CD4-positive, alpha-beta T cell treated with Interleukin-4 for 1 hour (primary cell): ENCODE measurements around the gene HIRIP3.
"Not testable (repeated sequence)": the region's sequence is repeated elsewhere in the genome, so short reads cannot be mapped to it uniquely, and the experiment has no call there.

Experiments used
- DNase-seq, 2 donors: peaks; one replicate each; pipeline ENCODE4 v3.0.0-alpha.2; 2020 to 2022

The HIRIP3 gene

DNA sequence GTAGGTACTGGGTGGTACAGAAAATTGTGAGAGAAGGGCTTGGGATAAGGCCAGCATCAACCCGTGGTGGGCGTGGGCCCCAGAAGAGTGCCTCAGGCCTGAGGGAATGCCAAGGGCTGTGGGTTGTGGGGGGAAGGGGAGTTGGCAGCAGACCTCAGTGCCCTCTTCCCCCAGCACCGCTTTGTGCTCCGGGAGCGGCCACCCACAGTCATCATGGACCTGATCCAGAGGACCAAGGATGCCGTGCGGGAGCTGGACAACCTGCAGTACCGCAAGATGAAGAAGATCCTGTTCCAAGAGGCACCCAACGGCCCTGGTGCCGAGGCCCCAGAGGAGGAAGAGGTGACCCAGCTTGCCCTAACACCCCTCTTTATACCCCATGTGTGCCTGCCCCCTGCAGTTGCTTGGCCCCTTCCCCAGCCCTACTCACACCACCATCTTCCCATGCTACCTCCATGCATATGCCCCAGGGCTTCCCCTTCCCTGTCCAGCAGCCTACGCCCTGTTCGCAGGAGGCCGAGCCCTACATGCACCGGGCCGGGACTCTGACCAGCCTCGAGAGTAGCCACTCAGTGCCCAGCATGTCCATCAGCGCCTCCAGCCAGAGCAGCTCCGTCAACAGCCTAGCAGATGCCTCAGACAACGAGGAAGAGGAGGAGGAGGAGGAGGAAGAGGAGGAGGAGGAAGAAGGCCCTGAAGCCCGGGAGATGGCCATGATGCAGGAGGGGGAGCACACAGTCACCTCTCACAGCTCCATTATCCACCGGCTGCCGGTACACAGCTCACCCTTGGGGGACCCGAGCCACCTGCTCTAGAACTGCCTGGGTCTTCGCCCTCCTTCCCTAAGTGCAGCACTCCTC lies 12.6 kb downstream of the HIRIP3 start:
- DNase-seq, result no peak

DNA sequence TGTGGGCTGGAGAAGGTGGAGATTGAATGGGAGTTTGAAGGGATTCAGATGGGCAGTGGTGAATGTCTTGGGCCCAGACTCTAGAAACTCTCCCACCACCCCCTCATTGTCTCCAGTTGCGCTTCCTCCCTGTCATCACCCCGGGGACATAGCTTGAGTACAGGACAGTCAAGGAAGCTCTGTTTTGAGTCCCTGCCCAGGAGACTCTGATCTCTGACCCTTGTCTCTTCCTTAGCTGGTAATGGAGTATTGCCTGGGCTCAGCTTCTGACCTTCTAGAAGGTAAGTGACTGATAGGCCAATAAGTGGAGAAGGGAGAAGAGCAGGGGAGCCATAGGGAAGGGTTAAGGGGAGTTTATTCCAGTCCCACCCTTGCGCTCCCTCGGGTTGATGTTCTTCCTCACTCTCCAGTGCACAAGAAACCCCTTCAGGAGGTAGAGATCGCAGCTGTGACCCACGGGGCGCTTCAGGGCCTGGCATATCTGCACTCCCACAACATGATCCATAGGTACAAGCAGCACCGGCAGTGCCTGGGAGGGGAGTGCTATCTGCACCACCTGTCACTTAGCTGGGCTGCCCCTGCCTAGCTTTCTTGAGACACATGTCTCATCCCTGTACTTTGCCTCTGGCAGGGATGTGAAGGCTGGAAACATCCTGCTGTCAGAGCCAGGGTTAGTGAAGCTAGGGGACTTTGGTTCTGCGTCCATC lies 16.7 kb downstream of the HIRIP3 start:
- no peak for DNase-seq

DNA sequence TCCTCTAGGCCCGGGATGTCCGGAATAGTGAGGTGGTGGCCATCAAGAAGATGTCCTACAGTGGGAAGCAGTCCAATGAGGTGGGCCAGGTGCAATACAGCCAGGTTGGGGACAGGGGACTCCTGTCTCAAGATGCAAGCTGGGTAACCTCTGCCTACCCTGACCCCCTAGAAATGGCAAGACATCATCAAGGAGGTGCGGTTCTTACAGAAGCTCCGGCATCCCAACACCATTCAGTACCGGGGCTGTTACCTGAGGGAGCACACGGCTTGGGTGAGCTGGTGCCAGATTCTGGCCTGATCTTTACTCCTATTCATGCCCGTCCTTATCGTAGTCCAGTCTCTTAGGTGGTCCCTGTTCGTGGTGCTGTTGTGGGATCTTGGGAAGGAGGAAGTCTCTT lies 17.3 kb downstream of the HIRIP3 start:
- DNase-seq, result no peak

DNA sequence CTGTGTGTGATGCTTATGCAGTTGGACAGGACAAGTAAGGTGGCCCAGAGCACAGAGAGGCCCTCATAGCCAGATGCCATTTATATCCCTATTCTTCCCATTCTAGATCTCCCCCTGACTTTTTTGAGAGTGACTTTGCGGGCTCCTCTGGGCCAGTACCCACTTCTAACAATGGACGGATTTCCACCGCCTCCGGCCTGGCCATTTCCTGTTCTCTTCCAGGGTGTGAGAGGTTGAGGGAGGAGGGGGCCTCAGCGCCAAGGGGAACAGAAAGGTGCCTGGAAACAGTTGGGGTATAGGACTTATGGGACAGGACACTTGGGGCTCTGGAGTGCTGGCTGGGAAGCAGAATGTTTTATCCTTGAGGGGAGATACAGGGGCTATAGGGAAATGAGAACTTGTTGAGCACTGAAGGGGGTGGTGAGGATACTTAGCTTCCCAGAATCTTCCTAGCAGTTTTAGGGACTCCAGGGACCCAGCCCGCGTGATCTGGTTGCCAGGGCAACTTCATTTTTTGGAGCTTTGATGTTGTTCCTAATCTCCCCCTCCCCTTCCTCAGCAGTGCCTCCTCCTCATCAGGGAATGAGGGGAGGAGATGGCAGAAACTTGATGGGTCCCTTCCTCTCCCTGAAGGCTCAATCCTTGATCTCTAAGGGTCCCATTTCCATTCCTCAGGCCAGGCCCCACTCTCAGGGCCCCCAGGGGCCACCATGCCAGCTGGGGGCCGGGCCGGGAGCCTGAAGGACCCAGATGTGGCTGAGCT lies 18.2 kb downstream of the HIRIP3 start:
- no peak for DNase-seq

DNA sequence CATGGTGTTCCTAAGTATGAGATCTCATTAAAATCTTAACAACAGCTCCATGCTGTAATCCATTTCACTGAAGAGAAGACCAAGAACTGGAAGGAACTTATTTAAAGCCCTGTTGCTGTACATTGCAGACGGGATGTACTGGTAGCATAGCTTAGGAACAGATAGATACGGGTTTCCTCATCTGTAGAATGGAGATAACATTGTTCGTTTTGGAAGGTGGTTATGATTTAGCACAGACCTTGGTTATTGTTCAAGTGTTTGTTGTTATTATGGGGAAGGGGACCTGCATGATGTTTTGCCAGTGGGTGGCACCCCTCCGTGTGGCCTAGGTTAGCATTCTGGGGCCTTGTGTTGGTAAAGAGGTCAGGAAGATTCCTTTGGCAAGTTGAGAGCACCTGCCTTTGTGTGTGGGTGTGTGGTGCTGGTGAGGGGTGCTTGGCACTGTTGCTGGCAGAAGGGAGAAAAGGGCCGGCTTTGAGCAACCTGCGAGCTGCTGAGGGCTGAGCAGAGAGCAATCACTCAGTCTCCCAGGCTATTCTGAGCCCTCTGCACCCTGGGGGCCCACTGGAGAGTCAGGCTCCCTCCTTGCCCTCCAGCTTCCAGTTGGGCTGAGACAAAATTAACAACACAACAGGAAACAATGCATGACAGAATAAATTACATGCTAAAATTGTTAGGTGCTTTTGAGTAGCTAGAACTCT lies 19.5 kb downstream of the HIRIP3 start:
- DNase-seq, result no peak

DNA sequence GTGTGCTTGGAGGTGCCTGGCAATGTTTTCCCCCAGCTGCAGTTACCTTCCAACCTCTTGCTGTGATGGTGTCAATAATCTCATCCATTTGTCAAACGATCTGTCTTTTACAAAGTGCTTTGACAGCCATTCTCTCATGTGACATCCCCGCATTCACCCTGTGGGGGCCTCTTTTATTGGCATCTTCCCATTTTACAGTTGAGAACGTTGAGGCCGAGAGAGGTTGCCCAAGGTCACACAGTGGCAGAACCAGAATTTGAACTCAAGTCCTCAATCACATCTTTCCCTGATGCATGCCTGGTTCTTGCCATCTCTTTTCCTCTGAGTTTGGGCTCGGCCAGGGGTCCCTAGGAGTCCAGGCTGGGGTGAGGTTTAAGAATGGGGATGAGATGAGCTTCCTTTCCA lies 20.3 kb downstream of the HIRIP3 start:
- DNase-seq, result no peak

DNA sequence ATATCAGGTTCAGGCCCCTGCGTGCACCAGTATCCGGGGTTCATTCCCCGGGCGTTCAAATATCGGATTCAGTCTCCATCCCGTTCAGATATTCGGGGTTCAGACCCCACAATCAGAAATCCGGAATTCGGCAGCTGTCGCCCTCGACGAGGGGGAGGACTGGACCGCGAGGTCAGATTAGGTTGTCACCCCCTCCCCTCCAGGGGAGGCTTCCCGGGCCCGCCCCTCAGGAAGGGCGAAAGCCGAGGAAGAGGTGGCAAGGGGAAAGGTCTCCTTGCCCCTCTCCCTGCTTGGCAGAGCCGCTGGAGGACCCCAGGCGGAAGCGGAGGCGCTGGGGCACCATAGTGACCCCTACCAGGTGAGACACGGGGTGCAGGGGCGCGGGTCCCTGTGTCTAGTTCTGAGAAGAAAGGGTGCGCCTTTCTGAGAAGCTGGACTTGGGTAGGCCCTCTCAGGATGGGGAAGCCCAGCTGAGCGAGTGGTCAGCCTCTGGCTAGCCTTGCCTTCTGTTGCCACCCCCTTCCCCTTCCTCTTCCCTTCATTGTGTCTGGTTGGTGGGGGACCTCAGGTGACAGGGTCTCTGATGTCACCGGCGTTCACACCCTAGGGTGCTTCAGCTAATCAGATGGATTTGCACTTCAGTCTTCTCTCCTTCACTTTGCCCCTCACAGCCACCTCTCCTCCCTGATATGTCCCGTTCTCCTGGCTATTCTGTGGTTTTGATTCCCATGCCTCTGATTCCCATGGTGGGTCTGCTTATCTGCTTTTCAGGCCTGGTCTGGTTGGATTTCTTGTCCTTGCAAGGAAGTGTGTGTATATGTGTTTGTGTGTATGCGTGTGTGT lies 20.9 kb downstream of the HIRIP3 start:
- peak; percentile 34 to 36 for DNase-seq

DNA sequence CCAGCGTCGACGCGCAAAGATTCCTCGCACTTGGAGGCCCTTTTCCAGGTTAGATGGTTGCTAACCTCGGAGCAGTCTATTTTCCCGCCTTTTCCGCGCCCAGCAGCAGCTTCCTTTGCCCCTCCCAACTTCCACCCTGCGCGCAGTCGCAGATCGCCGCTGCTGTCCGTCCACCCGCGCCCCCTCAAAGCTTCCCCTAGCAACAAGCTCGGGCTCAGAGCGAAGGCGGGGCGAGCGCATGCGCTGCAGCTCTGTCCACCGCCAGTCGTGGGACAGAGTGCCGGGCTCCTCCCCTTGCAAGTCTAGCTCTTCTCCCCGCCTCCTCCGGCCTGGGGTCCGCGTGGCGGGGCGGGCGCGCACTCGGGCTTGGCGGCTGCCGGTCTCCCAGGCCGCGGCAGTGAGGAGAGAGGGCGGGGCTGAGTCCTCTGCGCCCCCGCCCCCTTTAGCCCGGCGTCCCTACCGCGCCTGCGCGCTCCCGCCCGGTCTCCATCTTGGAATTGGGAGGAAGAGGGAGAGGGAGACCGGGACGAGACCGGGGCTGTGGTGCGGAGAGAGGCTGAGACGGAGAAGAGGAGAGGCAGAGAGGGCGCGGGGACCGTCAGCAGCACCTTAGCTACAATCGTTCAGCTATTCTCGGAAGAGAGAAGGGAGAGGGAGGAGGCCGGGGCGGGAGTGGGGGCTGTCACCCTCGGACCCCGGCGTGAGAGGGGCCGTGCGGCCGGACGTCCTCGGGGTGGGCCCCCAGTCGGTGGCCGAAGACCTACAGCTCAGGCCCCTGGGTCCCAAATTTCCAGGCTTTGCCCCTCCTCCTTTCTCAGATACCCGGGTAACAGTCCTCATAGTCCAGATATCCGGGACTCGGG lies 21.8 kb downstream of the HIRIP3 start, which contains the start of gene TAOK2:
Gene TAOK2, plus strand, starts transcription at position 485 of the 863 bp plus-strand sequence. CDS start 3,905 bp downstream, outside the sequence.
- DNase-seq, result peak; percentile 98 to 99

DNA sequence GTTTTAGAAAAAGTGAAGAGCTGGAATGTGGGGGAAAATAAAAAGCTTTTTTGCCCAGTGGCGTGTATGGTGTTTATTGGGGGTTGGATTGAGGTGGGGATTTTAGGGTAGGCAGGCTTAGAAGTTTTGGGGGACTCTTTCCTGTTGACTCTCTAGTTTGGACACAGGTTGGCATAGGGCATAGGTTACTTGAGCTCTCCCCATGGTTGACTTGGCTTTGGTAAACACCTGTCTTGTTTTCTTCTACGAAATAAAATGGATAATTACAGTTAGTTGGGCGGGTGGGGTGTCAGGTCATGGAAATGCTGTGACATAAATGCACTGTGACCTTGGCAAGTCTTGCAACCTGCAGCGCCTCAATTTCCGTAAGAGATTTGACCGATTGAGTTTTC lies 22.4 kb downstream of the HIRIP3 start:
- DNase-seq, result no peak

DNA sequence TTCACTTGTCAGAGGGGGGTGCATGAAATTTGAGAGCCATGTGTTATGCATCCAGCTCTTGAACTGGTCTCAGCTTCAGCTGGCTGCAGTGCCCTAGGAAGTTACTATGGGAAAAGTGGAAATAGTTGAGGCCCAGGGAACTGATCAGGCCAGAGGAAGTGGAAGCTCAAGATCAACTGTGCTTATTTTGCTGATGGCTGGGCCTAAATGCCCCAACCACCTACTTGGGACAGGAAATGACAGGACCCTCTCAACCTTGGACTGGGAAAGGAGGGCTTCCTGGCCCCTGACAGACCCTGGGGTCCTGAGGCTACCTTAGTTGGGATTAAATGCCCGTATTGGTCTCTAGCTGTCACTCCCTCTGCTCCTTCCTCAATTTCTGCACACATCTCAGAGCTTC lies 22.9 kb downstream of the HIRIP3 start:
- no peak for DNase-seq

DNA sequence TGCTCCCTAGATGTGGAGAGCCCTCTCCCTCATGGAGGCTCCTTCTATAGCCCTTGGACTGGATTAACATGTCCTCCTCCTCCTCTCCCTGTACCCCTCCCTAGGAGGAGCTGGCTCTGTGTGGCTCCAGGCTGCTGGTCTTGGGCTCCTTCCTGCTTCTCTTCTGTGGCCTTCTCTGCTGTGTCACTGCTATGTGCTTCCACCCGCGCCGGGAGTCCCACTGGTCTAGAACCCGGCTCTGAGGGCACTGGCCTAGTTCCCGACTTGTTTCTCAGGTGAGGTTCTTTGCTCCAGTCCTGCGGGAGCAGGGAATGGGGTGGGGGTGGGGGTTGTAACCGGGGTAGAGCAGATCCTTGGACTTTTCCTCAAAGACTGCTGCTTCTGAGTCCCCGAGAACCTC lies 24.1 kb downstream of the HIRIP3 start:
- no peak for DNase-seq

DNA sequence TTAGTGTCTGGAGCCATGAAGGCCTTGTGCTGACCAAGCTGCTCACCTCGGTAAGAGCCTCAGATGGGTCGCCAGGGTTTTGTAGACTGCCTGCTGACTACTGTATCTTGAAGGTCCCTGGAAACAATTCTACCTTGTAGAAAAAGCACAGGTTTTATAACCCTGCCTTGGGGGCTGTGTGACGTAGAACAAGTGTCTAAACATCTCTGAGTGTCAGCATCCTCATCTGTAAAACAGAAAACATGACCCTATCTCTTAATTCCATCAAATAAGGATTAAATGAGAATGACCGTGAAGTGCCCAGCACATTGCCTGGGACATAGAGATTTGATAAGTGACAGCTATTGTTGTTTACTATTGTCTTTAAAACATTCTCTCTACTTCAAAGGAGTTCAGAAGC lies 27.2 kb downstream of the HIRIP3 start:
- no peak for DNase-seq

DNA sequence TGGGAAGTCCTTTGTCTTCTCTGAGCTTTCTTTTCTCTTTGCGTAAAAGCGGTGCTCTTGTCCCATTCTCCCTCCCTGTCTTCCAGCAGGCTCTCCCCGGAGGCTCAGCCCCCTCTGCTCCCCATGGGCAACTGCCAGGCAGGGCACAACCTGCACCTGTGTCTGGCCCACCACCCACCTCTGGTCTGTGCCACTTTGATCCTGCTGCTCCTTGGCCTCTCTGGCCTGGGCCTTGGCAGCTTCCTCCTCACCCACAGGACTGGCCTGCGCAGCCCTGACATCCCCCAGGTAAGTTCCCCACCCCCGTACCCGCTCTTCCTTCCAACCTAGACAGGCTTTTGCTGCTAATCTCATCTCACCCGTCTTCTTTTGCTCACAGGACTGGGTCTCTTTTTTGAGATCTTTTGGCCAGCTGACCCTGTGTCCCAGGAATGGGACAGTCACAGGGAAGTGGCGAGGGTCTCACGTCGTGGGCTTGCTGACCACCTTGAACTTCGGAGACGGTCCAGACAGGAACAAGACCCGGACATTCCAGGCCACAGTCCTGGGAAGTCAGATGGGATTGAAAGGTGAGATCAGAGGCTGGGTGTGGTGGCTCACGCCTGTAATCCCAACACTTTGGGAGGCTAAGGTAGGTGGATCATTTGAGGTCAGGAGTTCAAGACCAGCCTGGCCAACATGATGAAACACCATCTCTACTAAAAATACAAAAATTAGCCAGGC lies 32.2 kb downstream of the HIRIP3 start:
- DNase-seq, result no peak

DNA sequence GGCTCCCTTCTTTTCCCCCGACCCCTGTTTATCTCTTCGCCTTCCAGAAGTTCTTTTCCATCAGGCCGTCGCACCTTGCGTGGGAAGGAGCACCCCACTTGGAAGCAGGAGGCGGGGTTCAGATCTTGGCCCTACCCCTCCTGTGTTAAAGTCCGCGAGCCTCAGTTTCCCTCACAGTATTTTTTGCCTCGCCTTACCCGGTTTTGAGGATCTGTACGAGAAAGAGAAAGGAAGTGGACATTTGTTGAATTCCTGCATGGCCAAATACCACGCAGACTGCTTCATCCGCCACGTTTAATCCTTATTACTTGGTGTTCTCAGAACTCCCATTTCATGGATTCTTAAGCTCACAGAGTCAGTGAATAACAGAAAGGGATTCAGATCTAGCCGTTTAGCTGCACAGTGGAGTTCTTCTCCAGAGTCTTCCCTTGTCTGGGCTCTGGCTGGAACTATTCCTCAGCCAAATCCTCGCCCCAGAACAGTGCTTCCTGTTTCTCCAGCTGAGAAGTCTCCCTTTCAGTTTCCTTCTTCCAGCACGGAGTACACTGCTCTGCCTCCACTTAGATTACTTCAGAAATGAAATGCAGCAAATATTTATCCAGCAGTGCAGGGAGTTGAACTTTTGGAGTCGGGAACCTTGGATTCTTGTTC lies 32.9 kb downstream of the HIRIP3 start:
- DNase-seq, result peak in 1 of 2 donors; percentile 9

DNA sequence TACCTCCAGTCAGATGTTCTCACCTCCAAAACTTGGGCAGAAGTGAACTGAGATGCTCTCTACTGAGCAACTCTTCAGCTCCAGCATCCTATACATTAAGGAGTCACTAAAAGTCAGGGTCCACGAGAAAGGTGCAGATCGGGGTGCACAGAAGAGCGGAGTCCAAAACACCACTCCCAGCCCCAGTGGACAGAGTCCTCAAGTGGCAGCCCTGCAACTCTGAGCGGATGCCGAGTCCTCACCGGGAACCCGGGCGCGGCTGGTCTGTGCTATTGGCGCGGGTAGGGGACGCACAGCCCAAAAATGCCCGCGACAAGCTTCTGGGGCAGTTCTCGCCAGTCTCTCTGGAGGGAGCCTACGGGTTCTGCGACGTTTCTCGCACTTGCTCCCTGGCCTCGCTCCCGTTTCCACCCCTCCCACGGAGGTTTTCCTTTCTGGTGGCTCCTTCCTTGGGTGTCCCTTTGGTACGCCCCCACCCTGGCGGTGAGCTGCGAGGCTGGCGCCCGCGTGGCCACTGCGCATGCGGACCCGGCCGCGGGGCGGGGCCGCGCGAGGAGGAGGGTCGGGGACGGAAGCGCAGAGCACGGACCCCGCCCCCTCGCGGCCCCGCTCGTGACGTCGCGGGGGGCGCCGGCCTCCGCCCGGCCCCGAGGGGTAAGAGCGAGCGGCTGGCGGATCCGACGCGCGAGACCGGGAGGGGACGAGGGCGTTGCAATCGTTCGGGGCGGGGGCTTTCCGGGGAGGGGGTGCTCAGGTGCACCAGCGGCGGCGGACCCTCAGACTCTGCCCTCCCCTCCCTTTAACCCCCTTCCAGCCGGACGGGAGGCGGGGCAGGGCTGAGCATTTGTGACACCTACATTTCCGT lies 33.7 kb downstream of the HIRIP3 start, which contains the start of gene TMEM219:
Gene TMEM219, plus strand, starts transcription at position 601 of the 865 bp plus-strand sequence. CDS start 1,065 bp downstream, outside the sequence.
- peak; percentile 93 to 96 for DNase-seq

DNA sequence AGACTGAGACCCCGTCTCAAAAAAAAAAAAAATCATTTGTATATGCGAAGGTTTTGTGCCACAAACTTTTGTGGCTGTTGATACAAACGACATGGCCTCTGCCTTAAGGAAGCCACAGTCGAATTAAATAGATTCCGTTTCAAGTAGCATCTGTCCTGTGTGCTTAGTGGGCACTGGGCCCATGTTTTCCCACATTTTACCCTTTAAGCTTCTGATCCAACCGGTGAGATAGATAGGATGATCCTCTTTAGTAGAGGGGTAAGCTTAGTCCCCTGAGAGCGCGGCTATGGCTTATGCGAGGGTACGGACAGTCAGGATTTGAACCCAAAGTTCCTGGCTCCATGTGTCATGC lies 34.3 kb downstream of the HIRIP3 start:
- no peak for DNase-seq

DNA sequence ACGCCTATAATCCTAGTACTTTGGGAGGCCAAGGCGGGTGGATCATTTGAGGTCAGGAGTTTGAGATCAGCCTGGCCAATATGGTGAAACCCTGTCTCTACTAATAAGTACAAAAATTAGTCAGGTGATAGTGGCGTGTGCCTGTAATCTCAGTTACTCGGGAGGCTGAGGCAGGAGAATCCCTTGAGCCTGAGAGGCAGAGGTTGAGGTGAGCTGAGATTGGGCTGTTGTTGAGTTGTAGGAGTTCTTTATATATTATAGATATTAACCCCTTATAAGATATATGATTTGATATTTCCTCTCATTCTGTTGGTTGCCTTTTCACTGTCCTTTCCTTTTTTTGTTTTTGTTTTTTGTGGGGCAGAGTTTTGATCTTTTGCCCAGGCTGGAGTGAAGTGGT lies 35.6 kb downstream of the HIRIP3 start:
- not testable (repeated sequence) for DNase-seq

DNA sequence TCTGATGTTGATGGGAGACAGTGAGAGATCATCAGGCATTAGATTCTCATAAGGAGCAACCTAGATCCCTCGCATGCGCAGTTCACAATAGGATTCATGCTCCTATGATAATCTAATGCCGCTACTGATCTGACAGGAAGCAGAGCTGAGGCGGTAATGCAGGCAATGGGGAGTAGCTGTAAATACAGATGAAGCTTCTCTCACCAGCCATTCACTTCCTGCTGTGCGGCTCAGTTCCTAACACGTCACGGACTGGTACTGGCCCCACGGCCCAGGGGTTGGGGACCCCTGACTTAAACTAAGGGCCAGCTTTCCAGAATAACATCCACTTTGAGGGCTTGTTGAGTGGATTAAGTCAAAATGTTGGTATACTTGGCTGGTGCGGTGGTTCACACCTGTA lies 36.1 kb downstream of the HIRIP3 start:
- no peak for DNase-seq
